Fibroblast of pulmonary artery (primary cell): ENCODE results near the gene VSX2.

ENCODE experiments used
- DNase-seq: peaks from one replicate; pipeline ENCODE4 v3.0.0-alpha.2; 2010; ENCODE audit warnings: low read depth
- H3K4me3 ChIP-seq: replicated peaks from 2 replicates; pipeline ENCODE4 v1.5.1; 2011; ENCODE audit warnings: low read depth, mild to moderate bottlenecking, control low read depth, low read length, moderate library complexity
- TF ChIP-seq, protein P1 (sequence below): IDR thresholded peaks from 2 replicates; pipeline ENCODE4 v1.5.1; 2011; ENCODE audit warnings: mild to moderate bottlenecking, control low read depth, low read length, inconsistent platforms; ENCODE audit errors: missing control alignments

The VSX2 gene

GRCh38 chr14:74299061-74299545 lies 59.9 kb downstream of the VSX2 start:
- peak; percentile 60 for DNase-seq
- H3K4me3 ChIP-seq: no peak overlapping the region
- TF ChIP-seq, protein P1, sequence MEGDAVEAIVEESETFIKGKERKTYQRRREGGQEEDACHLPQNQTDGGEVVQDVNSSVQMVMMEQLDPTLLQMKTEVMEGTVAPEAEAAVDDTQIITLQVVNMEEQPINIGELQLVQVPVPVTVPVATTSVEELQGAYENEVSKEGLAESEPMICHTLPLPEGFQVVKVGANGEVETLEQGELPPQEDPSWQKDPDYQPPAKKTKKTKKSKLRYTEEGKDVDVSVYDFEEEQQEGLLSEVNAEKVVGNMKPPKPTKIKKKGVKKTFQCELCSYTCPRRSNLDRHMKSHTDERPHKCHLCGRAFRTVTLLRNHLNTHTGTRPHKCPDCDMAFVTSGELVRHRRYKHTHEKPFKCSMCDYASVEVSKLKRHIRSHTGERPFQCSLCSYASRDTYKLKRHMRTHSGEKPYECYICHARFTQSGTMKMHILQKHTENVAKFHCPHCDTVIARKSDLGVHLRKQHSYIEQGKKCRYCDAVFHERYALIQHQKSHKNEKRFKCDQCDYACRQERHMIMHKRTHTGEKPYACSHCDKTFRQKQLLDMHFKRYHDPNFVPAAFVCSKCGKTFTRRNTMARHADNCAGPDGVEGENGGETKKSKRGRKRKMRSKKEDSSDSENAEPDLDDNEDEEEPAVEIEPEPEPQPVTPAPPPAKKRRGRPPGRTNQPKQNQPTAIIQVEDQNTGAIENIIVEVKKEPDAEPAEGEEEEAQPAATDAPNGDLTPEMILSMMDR: no peak

- TF ChIP-seq, protein P1: no peak
- DNase-seq: no peak
- H3K4me3 ChIP-seq: peak overlapping the region; percentile 76
These were observed 62.4 kb downstream of the VSX2 start for GRCh38 chr14:74301594-74302151.

DNA sequence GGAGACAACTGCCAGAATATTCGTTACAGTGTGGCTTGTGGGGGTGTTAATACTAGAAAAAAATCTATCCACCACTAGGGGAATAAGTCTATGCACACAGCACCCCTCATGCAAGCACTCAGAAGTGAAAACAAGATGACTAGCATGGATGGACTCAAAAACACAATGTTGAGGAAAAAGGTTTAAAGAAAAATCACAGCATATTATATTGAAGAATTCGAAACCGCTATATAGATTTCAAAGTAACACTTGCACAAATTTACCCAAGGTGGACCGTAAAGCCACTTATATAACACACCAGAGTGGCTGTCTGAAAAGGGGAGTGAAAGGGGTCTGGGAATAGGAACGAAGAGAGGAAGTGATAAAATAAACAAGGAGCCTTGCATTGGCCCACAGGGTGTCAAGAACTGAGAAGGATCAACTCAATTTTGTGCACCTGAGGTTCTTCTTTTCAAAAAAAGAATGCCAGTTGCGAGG lies 62.9 kb downstream of the VSX2 start:
- peak overlapping the region; percentile 76 for H3K4me3 ChIP-seq
- DNase-seq: peak; percentile 62
- TF ChIP-seq, protein P1: peak; percentile 57

DNA sequence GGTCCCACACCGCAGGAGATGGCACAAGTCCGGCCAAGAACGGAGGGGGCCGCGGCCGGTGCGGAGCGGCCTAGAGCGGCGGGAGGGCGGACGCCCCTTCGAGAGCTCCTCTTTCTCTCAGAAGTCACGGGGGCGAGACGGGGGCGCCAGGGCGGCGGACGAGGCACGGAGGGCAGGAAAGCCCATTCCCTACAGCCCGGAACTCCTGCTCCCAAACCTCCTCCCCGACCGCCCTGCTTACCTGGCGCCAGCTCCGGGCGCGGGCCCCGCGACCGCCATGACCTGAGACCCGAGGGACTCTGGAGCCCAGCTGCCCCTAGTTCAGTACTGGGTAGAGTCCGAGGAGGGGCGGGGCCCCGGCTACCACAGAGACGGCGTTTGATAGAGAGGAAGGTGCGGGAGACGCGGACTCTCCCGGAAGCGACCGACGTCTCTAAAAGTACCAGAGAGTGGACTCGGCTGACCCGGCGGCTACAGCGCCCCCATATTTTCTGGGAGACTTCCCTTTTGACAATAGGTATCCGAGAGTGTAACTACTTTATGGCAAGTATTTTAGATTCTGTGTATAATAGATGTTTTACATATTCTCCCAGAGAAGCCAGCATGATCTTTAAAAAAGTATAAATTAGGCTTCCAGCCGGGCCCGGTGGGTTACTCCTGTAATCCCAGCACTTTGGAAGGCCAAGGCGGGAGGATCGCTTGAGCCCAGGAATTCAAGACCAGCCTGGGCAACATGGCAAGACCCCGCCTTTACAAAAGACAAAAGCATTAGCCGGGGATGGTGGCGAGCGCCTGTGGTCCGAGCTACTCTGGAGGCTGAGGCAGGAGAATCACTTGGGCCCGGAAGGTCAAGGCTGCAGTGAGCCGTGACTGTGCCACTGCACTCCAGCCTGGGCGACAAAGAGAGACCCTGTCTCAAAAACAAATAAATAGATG lies 63.7 kb downstream of the VSX2 start, which contains the start of gene ABCD4:
Gene ABCD4, minus strand, starts transcription at position 301 of the 936 bp plus-strand sequence. Its CDS starts 22 bp downstream, at position 279.
- peak; percentile 93 for DNase-seq
- peak within 1 kb of the TSS; percentile 76 for H3K4me3 ChIP-seq
- TF ChIP-seq, protein P1: peak; percentile 30

- TF ChIP-seq, protein P1: no peak
- no peak for DNase-seq
These were observed 69.4 kb downstream of the VSX2 start for GRCh38 chr14:74308695-74309094.

GRCh38 chr14:74309125-74310022 lies 70.1 kb downstream of the VSX2 start:
- H3K4me3 ChIP-seq: no peak overlapping the region
- no peak for DNase-seq
- TF ChIP-seq, protein P1: no peak

More at GRCh38 chr14:74308695-74309094, 69.4 kb downstream of the VSX2 start:
- no peak overlapping the region for H3K4me3 ChIP-seq
